Hippocampal formation (tissue), 2 donors: Measurements from ENCODE around the gene ADIPOR2.

Experiments used
- DNase-seq, 2 donors: peaks; one replicate each; lab custom pipeline; 2025; lab: John Stamatoyannopoulos, UW

The ADIPOR2 gene

DNA sequence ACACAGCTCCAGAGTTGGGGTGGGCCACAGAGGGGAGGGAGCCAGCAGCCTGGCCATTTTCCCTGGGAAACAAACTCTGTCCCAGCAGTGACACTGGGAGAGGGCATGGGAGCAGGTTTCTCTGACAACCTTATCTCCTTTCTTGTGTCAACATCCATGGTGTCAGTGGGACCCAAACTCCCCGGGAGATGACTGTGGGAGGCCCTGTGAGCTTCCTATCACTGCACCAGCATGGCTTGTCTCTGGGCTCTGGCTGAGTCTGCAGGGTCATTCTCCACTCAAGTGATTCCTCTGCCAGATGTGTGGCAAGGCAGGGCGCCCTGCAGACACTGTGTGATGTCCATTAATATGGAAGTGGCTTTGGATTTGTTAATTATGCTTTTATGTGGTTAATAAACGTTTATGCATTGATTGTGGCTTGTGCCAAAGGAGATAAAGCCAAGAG lies 139.6 kb downstream of the ADIPOR2 start:
- DNase-seq: no peak

DNA sequence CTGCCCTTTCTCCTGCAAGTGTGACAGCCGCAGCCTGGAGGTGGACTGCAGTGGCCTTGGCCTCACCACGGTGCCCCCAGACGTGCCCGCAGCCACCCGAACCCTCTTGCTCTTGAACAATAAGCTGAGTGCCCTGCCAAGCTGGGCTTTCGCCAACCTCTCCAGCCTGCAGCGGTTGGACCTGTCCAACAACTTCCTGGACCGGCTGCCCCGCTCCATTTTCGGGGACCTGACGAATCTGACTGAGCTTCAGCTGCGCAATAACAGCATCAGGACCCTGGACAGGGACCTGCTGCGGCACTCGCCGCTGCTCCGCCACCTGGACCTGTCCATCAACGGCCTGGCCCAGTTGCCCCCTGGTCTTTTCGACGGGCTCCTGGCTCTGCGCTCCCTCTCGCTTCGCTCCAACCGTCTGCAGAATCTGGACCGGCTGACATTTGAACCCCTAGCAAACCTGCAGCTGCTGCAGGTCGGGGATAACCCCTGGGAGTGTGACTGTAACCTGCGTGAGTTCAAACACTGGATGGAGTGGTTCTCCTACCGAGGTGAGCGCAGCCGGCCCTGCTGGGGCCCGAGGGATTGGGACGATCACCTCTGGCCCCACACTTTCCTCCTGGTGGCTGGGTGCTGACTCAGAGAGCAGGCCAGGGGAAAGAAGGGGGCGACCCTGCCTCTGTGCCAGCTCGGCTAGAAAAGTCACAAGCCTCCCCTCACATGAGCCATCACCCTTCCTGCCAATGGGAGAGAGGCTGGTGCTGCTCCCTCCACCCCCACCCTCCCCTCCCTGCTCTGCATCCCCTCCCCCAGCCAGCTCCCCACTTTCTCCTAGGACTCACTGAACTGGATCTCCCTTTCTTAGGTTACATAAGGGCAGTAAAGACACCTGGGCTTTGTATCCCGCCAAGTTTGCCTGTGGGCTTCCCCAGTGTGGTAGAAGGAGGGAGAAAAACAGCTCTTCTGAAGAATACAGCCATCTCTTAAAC lies 140.4 kb downstream of the ADIPOR2 start:
- DNase-seq: no peak

DNA sequence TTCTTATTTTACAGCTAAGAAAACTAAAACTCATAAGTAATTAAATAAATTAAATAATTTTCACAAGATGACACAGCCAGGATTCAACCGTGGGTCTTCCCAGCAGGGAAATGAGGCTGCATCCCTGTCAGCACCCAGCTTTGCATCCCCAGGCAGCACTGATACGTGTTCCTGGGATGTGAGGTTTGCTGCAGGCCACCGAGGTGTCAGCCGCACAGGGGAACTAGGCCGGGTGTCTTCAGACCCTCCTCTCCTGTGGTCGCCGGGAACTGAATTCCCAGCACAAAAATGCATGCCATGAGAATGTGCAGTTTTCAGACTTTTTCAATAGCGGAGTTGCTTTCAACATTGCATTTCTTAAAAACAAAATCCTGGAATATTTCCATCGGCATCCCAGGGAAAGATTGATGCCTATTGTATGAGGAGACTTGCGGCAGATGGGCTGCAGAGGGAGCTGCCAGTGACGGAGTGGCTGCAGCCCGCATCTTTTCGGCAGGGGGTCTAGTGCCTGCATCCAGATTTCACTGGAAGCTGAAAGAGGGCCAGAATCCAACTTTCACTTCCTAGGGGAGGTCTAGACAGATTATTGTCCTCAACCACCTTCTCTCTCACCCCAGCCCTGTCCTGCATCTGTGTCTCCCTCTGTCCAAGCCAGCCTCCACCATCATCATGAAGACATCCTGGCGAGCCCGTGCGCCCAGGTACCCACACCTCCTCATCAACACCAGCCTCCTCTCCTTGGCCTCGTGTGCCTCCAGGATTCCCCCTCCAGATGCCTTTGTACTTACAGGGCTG lies 142.1 kb downstream of the ADIPOR2 start:
- DNase-seq: no peak

DNA sequence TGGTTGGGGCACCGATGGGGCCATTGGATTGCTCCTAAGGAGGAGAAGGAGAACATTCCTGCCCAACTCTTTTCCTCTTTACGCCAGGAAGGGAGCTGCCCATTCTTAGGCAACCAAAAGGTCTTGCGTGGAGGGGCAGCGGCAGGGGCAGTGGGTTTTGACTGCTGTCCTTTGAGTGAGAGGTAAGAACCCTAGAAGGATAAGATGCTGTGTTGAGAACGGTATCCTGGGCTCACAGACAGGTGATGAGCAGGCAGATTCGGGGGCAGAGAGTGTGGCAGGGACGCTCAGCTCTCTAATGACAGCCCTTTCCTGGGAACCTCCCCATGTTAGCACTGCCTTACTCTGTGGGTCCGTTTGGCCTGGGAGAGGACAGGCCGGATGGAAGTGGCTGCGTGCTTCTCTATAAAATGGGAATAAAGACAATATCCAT lies 142.7 kb downstream of the ADIPOR2 start:
- no peak for DNase-seq

DNA sequence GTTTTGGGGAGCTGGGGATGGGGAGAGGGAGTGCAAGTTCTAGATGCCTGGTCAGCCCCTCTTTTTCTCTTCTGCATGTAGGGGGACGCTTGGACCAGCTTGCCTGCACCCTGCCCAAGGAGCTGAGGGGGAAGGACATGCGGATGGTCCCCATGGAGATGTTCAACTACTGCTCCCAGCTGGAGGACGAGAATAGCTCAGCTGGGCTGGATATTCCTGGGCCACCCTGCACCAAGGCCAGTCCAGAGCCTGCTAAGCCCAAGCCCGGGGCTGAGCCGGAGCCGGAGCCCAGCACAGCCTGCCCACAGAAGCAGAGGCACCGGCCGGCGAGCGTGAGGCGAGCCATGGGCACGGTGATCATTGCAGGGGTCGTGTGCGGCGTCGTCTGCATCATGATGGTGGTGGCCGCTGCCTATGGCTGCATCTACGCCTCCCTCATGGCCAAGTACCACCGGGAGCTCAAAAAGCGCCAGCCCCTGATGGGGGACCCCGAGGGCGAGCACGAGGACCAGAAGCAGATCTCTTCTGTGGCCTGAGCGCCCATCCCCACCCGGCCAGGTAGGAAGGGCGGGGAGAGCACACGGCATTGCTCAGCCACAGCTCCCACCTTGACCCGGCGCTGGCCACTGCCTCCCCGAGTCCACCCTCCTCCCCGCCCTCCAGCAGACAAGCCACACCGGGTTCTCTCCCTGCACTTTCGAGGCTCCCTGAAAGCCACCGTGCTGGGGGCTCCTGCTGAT lies 143.5 kb downstream of the ADIPOR2 start:
- DNase-seq: no peak

DNA sequence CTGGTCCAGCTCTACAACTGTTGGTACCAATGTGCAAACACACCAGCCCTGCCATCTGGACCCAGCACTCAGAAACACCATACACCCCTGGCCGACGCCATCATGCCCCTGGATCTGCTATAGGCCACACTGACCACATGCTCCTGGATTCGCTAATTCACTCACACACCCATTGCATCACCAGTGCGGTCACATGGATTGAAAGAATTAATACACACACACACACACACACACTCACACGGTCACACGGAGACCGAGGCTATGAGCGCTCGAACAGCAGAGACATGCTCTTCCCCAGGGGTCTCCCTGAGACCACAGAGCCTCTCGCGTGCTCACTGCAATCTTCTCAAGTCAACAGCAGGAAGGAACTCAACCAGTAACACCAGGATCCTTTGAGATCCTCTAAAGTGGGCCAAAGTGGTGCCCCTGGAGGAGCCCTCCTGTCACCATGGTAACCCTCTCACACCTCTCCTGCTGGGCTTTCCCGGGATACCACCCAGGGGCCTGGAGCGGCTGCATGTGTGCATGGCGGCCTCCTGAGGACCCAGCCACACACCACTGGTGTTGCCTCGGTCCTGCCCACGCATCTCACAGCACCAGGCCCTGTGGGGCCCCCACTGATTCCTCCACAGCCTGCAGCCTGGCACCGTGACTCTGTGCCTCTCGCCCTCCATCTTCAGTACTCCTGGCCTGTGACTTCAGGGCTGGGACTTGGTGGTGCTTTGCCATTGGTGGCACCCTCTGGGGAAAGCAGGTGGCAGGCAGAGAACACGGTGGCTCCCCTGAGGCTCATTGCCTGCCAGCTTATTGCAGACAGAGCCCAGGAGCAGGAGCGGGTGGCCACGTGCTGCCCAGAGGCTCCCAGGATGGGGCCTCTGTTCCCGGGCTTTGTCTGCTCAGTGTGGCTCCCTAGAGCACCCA lies 144.6 kb downstream of the ADIPOR2 start:
- no peak for DNase-seq

DNA sequence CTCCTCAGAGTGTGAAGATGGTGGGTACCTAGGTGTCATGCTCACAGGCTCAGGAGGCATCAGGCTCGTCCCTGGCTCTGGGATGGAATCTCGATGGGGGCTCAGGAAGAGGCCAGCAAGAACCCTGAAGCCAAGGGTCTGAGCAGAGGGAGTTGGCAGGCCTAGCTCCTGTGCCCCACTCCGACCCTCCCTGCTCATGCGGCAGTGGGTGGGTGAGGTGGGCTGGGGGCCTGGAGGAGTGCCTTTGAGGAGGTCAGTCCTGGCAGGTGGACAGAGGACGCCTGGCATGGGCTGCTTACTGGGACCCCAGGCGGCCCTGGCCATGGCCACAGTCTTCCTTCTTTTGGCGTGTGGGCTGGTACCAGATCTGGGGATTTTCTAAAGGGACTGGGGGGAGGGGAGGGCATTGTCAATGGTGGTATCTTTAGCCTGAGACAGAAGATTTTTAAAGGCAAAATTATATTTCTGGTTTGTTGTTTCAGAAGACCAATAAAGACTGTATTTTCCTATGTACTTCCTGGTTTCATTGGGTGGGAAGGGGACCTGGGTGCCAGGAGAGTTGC lies 145.5 kb downstream of the ADIPOR2 start:
- DNase-seq: no peak

DNA sequence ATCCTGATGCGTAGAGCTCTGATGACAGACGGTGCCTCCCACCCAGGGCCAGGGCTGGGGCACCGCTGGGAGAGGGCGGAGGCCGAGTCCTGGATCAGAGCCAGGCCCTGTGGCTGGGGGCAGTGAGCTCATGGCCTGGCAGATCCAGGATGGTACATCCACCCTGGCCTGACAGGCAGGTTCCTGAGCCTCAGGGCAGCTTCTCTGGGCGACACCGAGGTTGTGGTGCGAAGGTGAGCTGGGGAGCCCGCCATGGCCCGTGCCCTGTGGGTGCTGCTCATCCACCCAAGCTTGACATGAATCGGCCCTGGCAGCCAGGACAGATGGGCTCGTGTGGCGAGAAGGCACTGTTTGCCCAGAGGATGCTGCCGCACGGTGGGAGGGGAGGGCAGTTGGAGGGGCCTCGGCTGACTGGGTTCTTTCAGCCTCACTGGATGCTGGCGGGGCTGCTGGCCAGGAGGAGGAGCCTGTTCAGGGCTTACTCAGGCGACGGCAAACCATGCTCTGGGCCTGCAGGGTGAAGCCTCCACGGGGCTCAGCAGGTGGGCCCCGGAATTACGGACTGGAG lies 146.1 kb downstream of the ADIPOR2 start:
- peak; percentile 37 to 72 for DNase-seq

DNA sequence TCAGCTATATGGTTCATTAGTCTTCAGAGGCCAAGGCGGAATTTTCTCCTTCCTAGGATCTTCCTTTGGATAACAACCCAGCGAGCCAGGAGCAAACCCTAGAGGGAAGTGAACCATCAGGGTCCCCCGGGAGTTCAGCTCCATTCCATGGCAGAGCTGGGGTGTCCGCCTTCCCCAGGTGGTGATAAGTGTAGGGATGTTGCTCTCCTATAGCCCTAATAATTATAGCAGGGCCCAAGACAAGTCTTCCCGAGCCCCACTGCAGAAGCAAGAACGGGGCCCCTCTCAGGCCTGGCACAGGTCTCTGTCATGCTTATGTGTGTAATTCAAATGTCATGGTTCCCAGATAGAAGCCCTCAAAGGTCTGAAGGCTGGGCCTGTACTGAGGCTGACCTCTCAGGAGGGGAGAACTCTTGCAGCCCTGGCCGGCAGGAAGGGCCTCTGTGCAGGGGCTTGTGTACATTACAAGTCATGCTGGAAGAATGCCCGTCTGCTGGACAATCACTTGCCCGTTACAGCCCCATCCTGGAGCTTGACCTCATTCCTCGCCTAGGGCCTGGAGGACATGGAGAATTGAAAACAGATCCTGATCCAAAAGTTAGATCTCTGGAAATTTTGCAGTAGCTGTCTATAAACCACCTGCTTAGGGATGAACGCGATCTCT lies 146.8 kb downstream of the ADIPOR2 start:
- no peak for DNase-seq
